Pancreas (tissue), 10 donors: Measurements from ENCODE around the gene SRCIN1. TPM values are rescaled to one million over a fixed set of nuclear protein-coding genes. Genes with fewer than 3 reads are reported as not detected.
A peak's percentile ranks its signal among the peaks of the same experiment; 100 is the strongest.

Experiments used
- ATAC-seq, 4 donors: fragments of 200-7000 bp; cut with Tn5 transposase; one replicate each; pipeline versions ENCODE4 v1.8.0 to v1.9.1; 2020; ENCODE audit warnings: mild to moderate bottlenecking in 4 of 4, moderate library complexity in 4 of 4
- DNase-seq, 6 donors: peaks; one replicate each; pipeline ENCODE4 v3.0.0-alpha.2; 2020
- FAIRE-seq: peaks from 2 replicates; lab custom pipeline; 2012; peaks lifted over from hg19 to GRCh38; lab: Jason Lieb, UNC
- H3K27ac ChIP-seq, 4 donors: fragments of 200-600 bp; sonication (generic); 1 replicate in 3 of 4; 2 replicates in 1 of 4; pipeline versions ENCODE4 v1.5.0 to v1.8.0; 2020
- H3K27me3 ChIP-seq, 4 donors: fragments of 200-600 bp; one replicate each; pipeline ENCODE4 v1.8.0; 2021
- H3K36me3 ChIP-seq, 3 donors: fragments of 200-600 bp; sonication (generic) in 1 of 3; one replicate each; pipeline versions ENCODE4 v1.5.0 to v1.8.0; 2020 to 2021
- H3K4me1 ChIP-seq, 3 donors: fragments of 200-600 bp; one replicate each; pipeline ENCODE4 v1.8.0; 2021
- H3K4me3 ChIP-seq, 4 donors: fragments of 200-600 bp; sonication (generic) in 2 of 4; one replicate each; pipeline versions ENCODE4 v1.5.0 to v1.8.0; 2020 to 2021
- H3K9me3 ChIP-seq, 4 donors: fragments of 200-600 bp; one replicate each; pipeline ENCODE4 v1.8.0; 2021
- CTCF ChIP-seq, 4 donors: fragments of 200-600 bp; sonication (generic) in 3 of 4; IDR thresholded peaks; one replicate each; pipeline versions ENCODE4 v1.5.0 to v1.8.0; 2021; ENCODE audit warnings: antibody characterized with exemption in 4 of 4
- WGBS, 2 donors: extraction: QIAGEN DNeasy Blood & Tissue Kit; methylation state at CpG; one replicate each; pipeline ENCODE4 v1.1.7; 2013; 5-methylcytosine and 5-hydroxymethylcytosine counted together
- intact Hi-C, 3 donors: fragments of 100-400 bp; cut with DNase I; formaldehyde crosslinking; loops; one replicate each; pipeline versions ENCODE4 v1.11.1 to v1.14.2; 2022
- polyA plus RNA-seq, 2 donors: library from polyadenylated mRNA; stranded (reverse); fragments of 200-250 nt; gene quantifications; one replicate each; pipeline ENCODE4 v1.2.3, GENCODE V29; 2013
- total RNA-seq, 6 donors: library from RNA; stranded (reverse); fragmentation: NEBNext Ultra II Directional in 4 of 6; extraction: Animal tissue kit (Norgen Biotek cat#: 25700) in 4 of 6; gene quantifications; one replicate each; pipeline versions ENCODE4 v1.2.1 to v1.2.4, GENCODE V29; 2021 to 2023
- donor health status: healthy with polysubstance abuse.
- donor health status: DM: no; HTN: no; CAD: no; lungs with moderate emphysema.
- donor health status: DM: no; HTN: no; CAD: no.
- donor health status: control.
- donor health status: control.
- donor health status: Bipolar disorder and iron deficiency.
- donor health status: DM: yes; HTN: yes; CAD: no.
- donor health status: DM: no; HTN: no; CAD: no.
- donor health status: DM: no; HTN: no; CAD: no.
- donor health status: DM: yes; HTN: yes; CAD: no.

SRCIN1 gene
- total and polyA plus RNA-seq, 8 donors = 5.8 to 30.3 (median 9.0) TPM

- no peaks in the 10 kb centered on the region for H3K36me3 ChIP-seq
- H3K4me3 ChIP-seq = peak overlapping the region in 2 of 4 donors; percentile 30 to 45
- DNase-seq (no peak), ATAC-seq (peak; percentile 5 to 23 (median 10)), FAIRE-seq (no peak)
- H3K9me3 ChIP-seq = no peaks in the 10 kb centered on the region
- WGBS, 2 donors = 15 to 24% methylated on average over 10 of the region's 10 CpGs
- H3K27ac ChIP-seq = no peak overlapping the region
- TF ChIP-seq CTCF (IDR thresholded peaks at IDR 0.05) = no peak
- peaks cover 0 to 7% (median 0%) of the 10 kb centered on the region in 4 donors for H3K27me3 ChIP-seq
- peaks cover 0 to 11% (median 9%) of the 10 kb centered on the region in 3 donors for H3K4me1 ChIP-seq
- intact Hi-C loops = no loop called here
Observed at GRCh38 chr17:38558728-38559050, 47.1 kb downstream of the SRCIN1 start.

GRCh38 chr17:38557836-38558727 is 47.7 kb downstream of the SRCIN1 start:
- DNase-seq (peak; percentile 88 to 97 (median 94)), FAIRE-seq (no peak), ATAC-seq (peak; percentile 85 to 96 (median 92))
- TF ChIP-seq CTCF (IDR thresholded peaks at IDR 0.05) = peak; percentile 76 to 86 (median 79)
- H3K36me3 ChIP-seq = no peaks in the 10 kb centered on the region
- peaks cover 0 to 7% (median 0%) of the 10 kb centered on the region in 4 donors for H3K27me3 ChIP-seq
- peaks cover 0 to 11% (median 9%) of the 10 kb centered on the region in 3 donors for H3K4me1 ChIP-seq
- peak overlapping the region in 2 of 4 donors; percentile 15 to 38 for H3K27ac ChIP-seq
- H3K4me3 ChIP-seq = peak overlapping the region in 2 of 4 donors; percentile 30 to 45
- intact Hi-C loops = no loop called here
- no peaks in the 10 kb centered on the region for H3K9me3 ChIP-seq
- WGBS, 2 donors = 6 to 9% methylated on average over 52 of the region's 52 CpGs

- peaks cover 0 to 11% (median 9%) of the 10 kb centered on the region in 3 donors for H3K4me1 ChIP-seq
- ATAC-seq (no peak), FAIRE-seq (no peak), DNase-seq (no peak)
- no peaks in the 10 kb centered on the region for H3K36me3 ChIP-seq
- peak overlapping the region in 1 of 4 donors; percentile 45 for H3K4me3 ChIP-seq
- WGBS, 2 donors = 76 to 77% methylated on average over 6 of the region's 6 CpGs
- TF ChIP-seq CTCF (IDR thresholded peaks at IDR 0.05) = no peak
- H3K9me3 ChIP-seq = no peaks in the 10 kb centered on the region
- peak overlapping the region in 2 of 4 donors; percentile 15 to 38 for H3K27ac ChIP-seq
- intact Hi-C loops = no loop called here
- H3K27me3 ChIP-seq = peaks cover 0 to 4% (median 0%) of the 10 kb centered on the region in 4 donors
Observed at GRCh38 chr17:38557396-38557795, 48.4 kb downstream of the SRCIN1 start.

- DNase-seq (no peak), ATAC-seq (no peak), FAIRE-seq (no peak)
- Histone ChIP-seq H3K4me1 (peaks cover 0 to 11% (median 9%) of the 10 kb centered on the region in 3 donors), H3K4me3 (no peak overlapping the region), H3K27ac (no peak overlapping the region), H3K27me3 (no peaks in the 10 kb centered on the region), H3K9me3 (no peaks in the 10 kb centered on the region), H3K36me3 (no peaks in the 10 kb centered on the region)
- intact Hi-C loops = no loop called here
- WGBS, 2 donors = 89 to 91% methylated on average over 6 of the region's 6 CpGs
- no peak for TF ChIP-seq CTCF (IDR thresholded peaks at IDR 0.05)
Observed at GRCh38 chr17:38556239-38556638, 49.5 kb downstream of the SRCIN1 start.
